ENCODE data around the gene CELF2.
A peak's percentile ranks its signal among the peaks of the same experiment; 100 is the strongest.

The CELF2 gene

GRCh38 chr10:11004144-11005077 lies 13.3 kb upstream of the CELF2 start:
- DNase-seq (ENCODE audit: low spot score) = no peak

GRCh38 chr10:11005725-11006427 lies 11.8 kb upstream of the CELF2 start:
- no peak for DNase-seq (ENCODE audit: low spot score)

- no peak for DNase-seq (ENCODE audit: low spot score)
These were observed 11.2 kb upstream of the CELF2 start for GRCh38 chr10:11006428-11006825.

- DNase-seq (ENCODE audit: low spot score) = no peak
These were observed 10.1 kb upstream of the CELF2 start for GRCh38 chr10:11007476-11008020.

GRCh38 chr10:11009471-11010308 lies 8.0 kb upstream of the CELF2 start:
- peak; percentile 20 for DNase-seq (ENCODE audit: low spot score)

- DNase-seq (ENCODE audit: low spot score) = no peak
These were observed 7.1 kb upstream of the CELF2 start for GRCh38 chr10:11010582-11010981.

GRCh38 chr10:11011436-11011835 lies 6.2 kb upstream of the CELF2 start:
- DNase-seq (ENCODE audit: low spot score) = no peak

- DNase-seq (ENCODE audit: low spot score) = peak; percentile 44
These were observed 5.7 kb upstream of the CELF2 start for GRCh38 chr10:11011984-11012383.

GRCh38 chr10:11012421-11013295 lies 5.0 kb upstream of the CELF2 start:
- no peak for DNase-seq (ENCODE audit: low spot score)

GRCh38 chr10:11013836-11014235 lies 3.8 kb upstream of the CELF2 start:
- no peak for DNase-seq (ENCODE audit: low spot score)

- peak; percentile 44 for DNase-seq (ENCODE audit: low spot score)
These were observed 2.8 kb upstream of the CELF2 start for GRCh38 chr10:11014671-11015445.

GRCh38 chr10:11015446-11015934 lies 2.2 kb upstream of the CELF2 start:
- DNase-seq (ENCODE audit: low spot score) = no peak

- peak; percentile 50 for DNase-seq (ENCODE audit: low spot score)
These were observed 587 bp upstream of the CELF2 start for GRCh38 chr10:11017000-11017569.

GRCh38 chr10:11018432-11018841 lies 765 bp downstream of the CELF2 start:
- DNase-seq (ENCODE audit: low spot score) = no peak

GRCh38 chr10:11018855-11019631 lies 1.4 kb downstream of the CELF2 start:
- no peak for DNase-seq (ENCODE audit: low spot score)

- no peak for DNase-seq (ENCODE audit: low spot score)
These were observed 2.3 kb downstream of the CELF2 start for GRCh38 chr10:11019724-11020547.

GRCh38 chr10:11020548-11020942 lies 2.9 kb downstream of the CELF2 start:
- DNase-seq (ENCODE audit: low spot score) = no peak

- DNase-seq (ENCODE audit: low spot score) = no peak
These were observed 4.5 kb downstream of the CELF2 start for GRCh38 chr10:11022213-11022612.

All from kidney tubule cell (primary cell).